Hippocampal formation (tissue), 2 donors: ENCODE measurements around the gene SPATA17.

Experiments used
- DNase-seq, 2 donors: peaks; one replicate each; lab custom pipeline; 2025; lab: John Stamatoyannopoulos, UW

SPATA17 gene

GRCh38 chr1:217911908-217912307 is 280.8 kb downstream of the SPATA17 start:
- DNase-seq, result no peak

GRCh38 chr1:217917281-217917887 is 286.2 kb downstream of the SPATA17 start:
- DNase-seq, result no peak

- no peak for DNase-seq
These were observed 288.7 kb downstream of the SPATA17 start for GRCh38 chr1:217919683-217920388.
